OCI-LY7 (cell line): ENCODE data around the gene ISYNA1. TPM values are rescaled to one million over a fixed set of nuclear protein-coding genes. Genes with fewer than 3 reads are reported as not detected.

ENCODE experiments used
- BruUV-seq: library from RNA; stranded (reverse); fragments of 400-500 nt; replicated peaks from 2 replicates; lab custom pipeline; 2021; lab: Mats Ljungman, UMichigan
- CTCF ChIA-PET: fragments of 300-600 bp; sonication (Branson Sonifier 250); formaldehyde crosslinking; loops from one replicate; lab custom pipeline; 2022; ENCODE audit warnings: antibody characterized with exemption; ENCODE audit not compliant: unreplicated experiment; lab: Charles Lee
- POLR2A ChIA-PET: fragments of 300-600 bp; sonication (Branson Sonifier 250); formaldehyde crosslinking; loops from one replicate; lab custom pipeline; 2022; ENCODE audit warnings: antibody characterized with exemption; lab: Charles Lee
- DNase-seq: peaks from one replicate; pipeline ENCODE4 v3.0.0-alpha.2; 2015; ENCODE audit warnings: low spot score
- H2AFZ ChIP-seq: fragments of 200-600 bp; sonication (generic), shearing (Covaris generic); 2 replicates; pipeline ENCODE4 v1.6.1; 2014; ENCODE audit warnings: mild to moderate bottlenecking, antibody characterized with exemption, low read length, moderate library complexity
- H3K27ac ChIP-seq: fragments of 200-600 bp; sonication (generic); 2 replicates; pipeline ENCODE4 v1.5.1; 2014; ENCODE audit warnings: mixed run types, low read depth, mild to moderate bottlenecking, moderate library complexity, low read length, inconsistent platforms; ENCODE audit not compliant: poor library complexity, severe bottlenecking
- H3K36me3 ChIP-seq: fragments of 200-600 bp; sonication (generic); 2 replicates; pipeline ENCODE4 v1.6.1; 2014; ENCODE audit warnings: mild to moderate bottlenecking, antibody characterized with exemption, low read length, moderate library complexity, mixed read lengths; ENCODE audit not compliant: insufficient read depth
- H3K4me1 ChIP-seq: fragments of 200-600 bp; sonication (generic); 2 replicates; pipeline ENCODE4 v1.5.1; 2014; ENCODE audit warnings: mild to moderate bottlenecking, low read length; ENCODE audit not compliant: insufficient read depth, poor library complexity, severe bottlenecking
- H3K4me2 ChIP-seq: fragments of 200-600 bp; sonication (generic); 2 replicates; pipeline ENCODE4 v1.6.1; 2014; ENCODE audit warnings: mild to moderate bottlenecking, low read length
- H3K4me3 ChIP-seq: fragments of 200-600 bp; sonication (generic); 2 replicates; pipeline ENCODE4 v1.5.1; 2014; ENCODE audit warnings: mild to moderate bottlenecking, low read depth, low read length; ENCODE audit not compliant: poor library complexity, severe bottlenecking
- H3K79me2 ChIP-seq: fragments of 200-600 bp; sonication (generic); 2 replicates; pipeline ENCODE4 v1.6.1; 2016; ENCODE audit warnings: low read depth, mild to moderate bottlenecking, low read length, moderate library complexity, mixed read lengths; ENCODE audit not compliant: insufficient read depth
- H3K9me2 ChIP-seq: fragments of 200-600 bp; sonication (generic); 2 replicates; pipeline ENCODE4 v1.6.1; 2016; ENCODE audit warnings: mild to moderate bottlenecking, low read length, mixed read lengths; ENCODE audit not compliant: insufficient read depth
- H3K9me3 ChIP-seq: fragments of 200-600 bp; sonication (generic); 2 replicates; pipeline ENCODE4 v1.6.1; 2014; ENCODE audit warnings: mild to moderate bottlenecking, mixed run types, low read length, mixed read lengths
- H4K20me1 ChIP-seq: fragments of 200-600 bp; sonication (generic); 2 replicates; pipeline ENCODE4 v1.6.1; 2014; ENCODE audit warnings: mild to moderate bottlenecking, antibody characterized with exemption, low read length, moderate library complexity, mixed read lengths; ENCODE audit not compliant: insufficient read depth
- CTCF ChIP-seq: fragments of 200-600 bp; sonication (generic); conservative IDR thresholded peaks from 2 replicates; pipeline ENCODE4 v1.5.1; 2014; ENCODE audit warnings: mild to moderate bottlenecking, antibody characterized with exemption, low read length, moderate library complexity, mixed read lengths
- EZH2phosphoT487 ChIP-seq: fragments of 200-600 bp; sonication (generic); IDR thresholded peaks from 2 replicates; pipeline ENCODE4 v1.6.1; 2018; ENCODE audit warnings: low read depth, borderline replicate concordance, mild to moderate bottlenecking, mixed run types, antibody characterized with exemption, low read length, moderate library complexity, mixed read lengths
- intact Hi-C: fragments of 100-400 bp; cut with micrococcal nuclease; formaldehyde crosslinking; loops from one replicate; pipeline ENCODE4 v1.10.0; 2022; ENCODE audit not compliant: unreplicated experiment
- total RNA-seq, 2 experiments: library from RNA; depleted of rRNA in 1 of 2; stranded (reverse); fragments of >200 nt in 1 of 2; shearing (Covaris generic) in 1 of 2; gene quantifications; 2 replicates each; pipeline ENCODE4 v1.2.3, GENCODE V29; 2014 to 2022

Gene ISYNA1
- total RNA-seq, 2 experiments from 2014 or later = 1.8 to 8.9 TPM

DNA sequence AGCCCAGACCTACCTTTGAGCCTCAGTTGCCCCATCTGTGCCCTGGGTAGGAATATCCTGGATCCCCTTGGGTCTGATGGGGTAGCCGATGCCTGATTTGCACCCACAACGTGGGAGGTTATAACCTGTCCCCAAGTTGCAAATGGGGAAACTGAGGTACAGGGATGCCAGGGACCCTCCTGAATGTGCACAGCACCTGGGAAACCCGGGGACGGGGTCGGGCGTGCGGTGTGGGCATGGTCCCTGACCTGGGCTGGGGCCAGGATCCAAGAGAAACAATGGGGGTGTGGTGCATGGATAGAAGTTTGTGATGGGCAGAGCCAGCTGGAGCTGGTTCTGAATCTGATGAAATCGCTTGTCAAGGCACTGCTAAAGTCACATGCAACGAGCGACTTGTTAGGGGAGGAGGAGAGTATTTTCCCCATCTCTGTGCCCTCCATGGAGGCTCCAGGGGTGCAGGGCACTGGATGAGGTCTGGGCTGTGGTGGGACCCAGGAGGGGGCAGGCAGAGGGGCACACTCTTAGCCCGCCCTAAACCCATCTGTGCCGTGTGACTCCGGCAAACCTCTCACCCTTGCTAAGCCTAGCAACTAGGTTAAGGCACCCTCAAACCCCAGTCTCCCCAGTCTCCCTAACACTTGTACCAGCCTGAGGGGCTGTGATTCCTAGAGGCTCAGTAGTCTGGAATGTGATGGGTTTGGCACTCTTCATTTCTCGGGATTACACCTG lies 51.2 kb downstream of the ISYNA1 start:
- Histone ChIP-seq H3K9me3 (no peaks in the 10 kb centered on the region), H3K27ac (no peak overlapping the region), H3K79me2 (no peaks in the 10 kb centered on the region), H2AFZ (no peak overlapping the region), H3K36me3 (no peaks in the 10 kb centered on the region), H3K9me2 (no peaks in the 10 kb centered on the region), H3K4me3 (no peak overlapping the region), H3K4me2 (no peak overlapping the region), H3K4me1 (peaks cover 9% of the 10 kb centered on the region), H4K20me1 (no peaks in the 10 kb centered on the region)
- CTCF ChIA-PET = no interaction called here
- BruUV-seq = no TSS peak
- intact Hi-C loops = no loop called here
- DNase-seq = no peak
- POLR2A ChIA-PET = no interaction called here
- no peak for TF ChIP-seq EZH2phosphoT487
- TF ChIP-seq CTCF = no peak

- ChIA-PET POLR2A (no interaction called here), CTCF (no interaction called here)
- peaks cover 9% of the 10 kb centered on the region for H3K4me1 ChIP-seq
- no peak within 1 kb of the TSS for H3K4me2 ChIP-seq
- H3K9me2 ChIP-seq = no peaks in the 10 kb centered on the region
- intact Hi-C loops = no loop called here
- peak; percentile 42 for DNase-seq
- no peak within 1 kb of the TSS for H2AFZ ChIP-seq
- H3K27ac ChIP-seq = no peak within 1 kb of the TSS
- H3K9me3 ChIP-seq = no peaks in the 10 kb centered on the region
- H3K79me2 ChIP-seq = no peaks in the 10 kb centered on the region
- BruUV-seq = no TSS peak
- no peaks in the 10 kb centered on the region for H3K36me3 ChIP-seq
- TF ChIP-seq CTCF = peak; percentile 79
- no peak for TF ChIP-seq EZH2phosphoT487
- no peaks in the 10 kb centered on the region for H4K20me1 ChIP-seq
- no peak within 1 kb of the TSS for H3K4me3 ChIP-seq
Measured at GRCh38 chr19:18385675-18386542, 52.0 kb downstream of the ISYNA1 start, which contains the start of gene GDF15. Gene GDF15, plus strand, starts transcription at chr19:18386158. Its CDS starts 32 bp downstream, at chr19:18386190.

GRCh38 chr19:18385359-18385674 lies 52.6 kb downstream of the ISYNA1 start:
- no peak overlapping the region for H3K4me2 ChIP-seq
- intact Hi-C loops = no loop called here

More at GRCh38 chr19:18385359-18385674, 52.6 kb downstream of the ISYNA1 start:
- H2AFZ ChIP-seq = no peak overlapping the region
- no peak overlapping the region for H3K27ac ChIP-seq
- H3K9me3 ChIP-seq = no peaks in the 10 kb centered on the region
- H3K36me3 ChIP-seq = no peaks in the 10 kb centered on the region
- no TSS peak for BruUV-seq
- no peak overlapping the region for H3K4me3 ChIP-seq
- no peaks in the 10 kb centered on the region for H4K20me1 ChIP-seq
- no peaks in the 10 kb centered on the region for H3K79me2 ChIP-seq
- DNase-seq = no peak
- H3K9me2 ChIP-seq = no peaks in the 10 kb centered on the region
- POLR2A ChIA-PET = no interaction called here
- peaks cover 9% of the 10 kb centered on the region for H3K4me1 ChIP-seq
- CTCF ChIA-PET = no interaction called here
- no peak for TF ChIP-seq EZH2phosphoT487
- no peak for TF ChIP-seq CTCF
